ENCODE measurements around the gene SYNGR3.

- TF ChIP-seq CTCF (IDR thresholded peaks at IDR 0.05; ENCODE audit: low read depth, low read length) (no peak), EZH2phosphoT487 (IDR thresholded peaks at IDR 0.05; ENCODE audit: low read depth) (no peak)
These were observed 6.7 kb upstream of the SYNGR3 start for GRCh38 chr16:1982991-1983543.
